Measurements from ENCODE around the gene TMEM178B. TPM values are rescaled to one million over a fixed set of nuclear protein-coding genes. Genes with fewer than 3 reads are reported as not detected.

The TMEM178B gene
- total and polyA plus RNA-seq, 10 of the 15 experiments (the other 5 are each of a cell fraction or from before 2014, with no cell fraction given) = 0.01 to 1.1 (median 0.04) TPM; not detected in 2

DNA sequence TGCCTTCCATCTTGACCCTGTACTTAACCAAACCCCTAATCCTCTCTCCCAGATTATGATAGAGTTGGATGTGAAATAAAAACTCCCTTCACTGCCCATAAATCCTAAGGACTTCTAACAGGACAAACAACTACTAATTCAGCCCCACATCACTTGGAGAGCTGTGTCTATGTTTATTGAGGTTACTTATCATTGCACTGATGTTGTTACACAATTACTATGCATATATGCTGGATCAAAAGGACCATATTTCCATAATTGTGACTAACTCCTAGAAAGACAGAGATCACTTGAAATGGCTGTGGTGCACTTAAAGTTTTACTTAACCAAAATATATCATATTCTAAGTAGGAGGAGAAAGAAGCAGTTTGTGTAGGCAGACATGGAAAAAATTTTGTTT, 332.5 kb downstream of the TMEM178B start (continued):
- no peak for TF ChIP-seq ETV6 (conservative IDR thresholded peaks at IDR 0.05 in 1 of 2, IDR thresholded peaks at IDR 0.05 in 1 of 2; ENCODE audit: borderline replicate concordance in 1 of 2, low read depth in 1 of 2)
- no peak for TF ChIP-seq RBBP5 (conservative IDR thresholded peaks at IDR 0.05)
- TF ChIP-seq, protein P1, sequence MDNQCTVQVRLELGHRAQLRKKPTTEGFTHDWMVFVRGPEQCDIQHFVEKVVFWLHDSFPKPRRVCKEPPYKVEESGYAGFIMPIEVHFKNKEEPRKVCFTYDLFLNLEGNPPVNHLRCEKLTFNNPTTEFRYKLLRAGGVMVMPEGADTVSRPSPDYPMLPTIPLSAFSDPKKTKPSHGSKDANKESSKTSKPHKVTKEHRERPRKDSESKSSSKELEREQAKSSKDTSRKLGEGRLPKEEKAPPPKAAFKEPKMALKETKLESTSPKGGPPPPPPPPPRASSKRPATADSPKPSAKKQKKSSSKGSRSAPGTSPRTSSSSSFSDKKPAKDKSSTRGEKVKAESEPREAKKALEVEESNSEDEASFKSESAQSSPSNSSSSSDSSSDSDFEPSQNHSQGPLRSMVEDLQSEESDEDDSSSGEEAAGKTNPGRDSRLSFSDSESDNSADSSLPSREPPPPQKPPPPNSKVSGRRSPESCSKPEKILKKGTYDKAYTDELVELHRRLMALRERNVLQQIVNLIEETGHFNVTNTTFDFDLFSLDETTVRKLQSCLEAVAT (IDR thresholded peaks at IDR 0.05) = no peak
- TF ChIP-seq, protein P2, sequence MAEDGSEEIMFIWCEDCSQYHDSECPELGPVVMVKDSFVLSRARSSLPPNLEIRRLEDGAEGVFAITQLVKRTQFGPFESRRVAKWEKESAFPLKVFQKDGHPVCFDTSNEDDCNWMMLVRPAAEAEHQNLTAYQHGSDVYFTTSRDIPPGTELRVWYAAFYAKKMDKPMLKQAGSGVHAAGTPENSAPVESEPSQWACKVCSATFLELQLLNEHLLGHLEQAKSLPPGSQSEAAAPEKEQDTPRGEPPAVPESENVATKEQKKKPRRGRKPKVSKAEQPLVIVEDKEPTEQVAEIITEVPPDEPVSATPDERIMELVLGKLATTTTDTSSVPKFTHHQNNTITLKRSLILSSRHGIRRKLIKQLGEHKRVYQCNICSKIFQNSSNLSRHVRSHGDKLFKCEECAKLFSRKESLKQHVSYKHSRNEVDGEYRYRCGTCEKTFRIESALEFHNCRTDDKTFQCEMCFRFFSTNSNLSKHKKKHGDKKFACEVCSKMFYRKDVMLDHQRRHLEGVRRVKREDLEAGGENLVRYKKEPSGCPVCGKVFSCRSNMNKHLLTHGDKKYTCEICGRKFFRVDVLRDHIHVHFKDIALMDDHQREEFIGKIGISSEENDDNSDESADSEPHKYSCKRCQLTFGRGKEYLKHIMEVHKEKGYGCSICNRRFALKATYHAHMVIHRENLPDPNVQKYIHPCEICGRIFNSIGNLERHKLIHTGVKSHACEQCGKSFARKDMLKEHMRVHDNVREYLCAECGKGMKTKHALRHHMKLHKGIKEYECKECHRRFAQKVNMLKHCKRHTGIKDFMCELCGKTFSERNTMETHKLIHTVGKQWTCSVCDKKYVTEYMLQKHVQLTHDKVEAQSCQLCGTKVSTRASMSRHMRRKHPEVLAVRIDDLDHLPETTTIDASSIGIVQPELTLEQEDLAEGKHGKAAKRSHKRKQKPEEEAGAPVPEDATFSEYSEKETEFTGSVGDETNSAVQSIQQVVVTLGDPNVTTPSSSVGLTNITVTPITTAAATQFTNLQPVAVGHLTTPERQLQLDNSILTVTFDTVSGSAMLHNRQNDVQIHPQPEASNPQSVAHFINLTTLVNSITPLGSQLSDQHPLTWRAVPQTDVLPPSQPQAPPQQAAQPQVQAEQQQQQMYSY (CRISPR knock-in tag; IDR thresholded peaks at IDR 0.05) = no peak
- TF ChIP-seq MTA2 (IDR thresholded peaks at IDR 0.05; ENCODE audit: low read depth) = no peak
- TF ChIP-seq CREB1 (IDR thresholded peaks at IDR 0.05; ENCODE audit: low read depth) = no peak

GRCh38 chr7:141407893-141408292, 334.0 kb downstream of the TMEM178B start:
- no peak for FAIRE-seq
- no TSS peak for BruUV-seq (replicated peaks)
- no peaks in the 10 kb centered on the region; a peak in 1 of 4 replicates for H3K27me3 ChIP-seq (replicated peaks in 1 of 2; ENCODE audit: control insufficient read depth in 2 of 2, insufficient read depth in 2 of 2, low read length in 1 of 2)
- no peak for DNase-seq (ENCODE audit: low read depth, low spot score)
- H3K4me3 ChIP-seq = no peak overlapping the region
- no peak overlapping the region for H3K9ac ChIP-seq (ENCODE audit: control insufficient read depth, insufficient read depth, low read length)
- no peak overlapping the region for H3K27ac ChIP-seq (ENCODE audit: control insufficient read depth, insufficient read depth)
- no peak for ATAC-seq
- in situ Hi-C loops (cut with MboI) (no loop called here), intact Hi-C loops (cut with micrococcal nuclease; ENCODE audit: unreplicated experiment) (no loop called here)
- H3K79me2 ChIP-seq (ENCODE audit: control insufficient read depth, insufficient read depth, low read length) = no peaks in the 10 kb centered on the region
- H3K4me1 ChIP-seq (ENCODE audit: control insufficient read depth, insufficient read depth, low read length) = no peaks in the 10 kb centered on the region
- ChIA-PET POLR2A (no interaction called here), SMC1A (ENCODE audit: uncharacterized antibody, unreplicated experiment) (interaction anchor here (0.6 kb wide), 1 partner anchor 1364 kb away, joined by 3 read pairs; no protein-coding TSS in a partner anchor), CTCF (no interaction called here), RAD21 (ENCODE audit: unreplicated experiment) (no interaction called here)
- no peak overlapping the region for H3K4me2 ChIP-seq (ENCODE audit: control insufficient read depth, insufficient read depth)
- 0% methylated on average over 3 of the region's 3 CpGs for WGBS (ENCODE audit: insufficient coverage, insufficient replicate concordance, low lambda C conversion rate, missing lambda C conversion rate)
- no peak overlapping the region for H2AFZ ChIP-seq (ENCODE audit: control insufficient read depth, low read depth, low read length)
- no peaks in the 10 kb centered on the region for H3K36me3 ChIP-seq (ENCODE audit: control insufficient read depth in 2 of 2, insufficient read depth in 2 of 2, low read length in 1 of 2)
- H4K20me1 ChIP-seq (ENCODE audit: control insufficient read depth, insufficient read depth) = no peaks in the 10 kb centered on the region
- no peaks in the 10 kb centered on the region for H3K9me3 ChIP-seq (replicated peaks; ENCODE audit: control insufficient read depth, insufficient read depth, low read length)
- TF ChIP-seq NFXL1 (IDR thresholded peaks at IDR 0.05; ENCODE audit: borderline replicate concordance) (no peak), POLR2A (IDR thresholded peaks at IDR 0.05; ENCODE audit: low read depth, low read length) (no peak), CBX5 (IDR thresholded peaks at IDR 0.05; ENCODE audit: low read depth) (no peak), POLR2AphosphoS2 (IDR thresholded peaks at IDR 0.05; ENCODE audit: low read depth, low read length) (no peak), IKZF1 (conservative IDR thresholded peaks at IDR 0.05) (no peak), KAT2A (conservative IDR thresholded peaks at IDR 0.05; ENCODE audit: control insufficient read depth, low read depth, low read length) (no peak), FOXK2 (IDR thresholded peaks at IDR 0.05) (no peak)
- TF ChIP-seq, protein P3, sequence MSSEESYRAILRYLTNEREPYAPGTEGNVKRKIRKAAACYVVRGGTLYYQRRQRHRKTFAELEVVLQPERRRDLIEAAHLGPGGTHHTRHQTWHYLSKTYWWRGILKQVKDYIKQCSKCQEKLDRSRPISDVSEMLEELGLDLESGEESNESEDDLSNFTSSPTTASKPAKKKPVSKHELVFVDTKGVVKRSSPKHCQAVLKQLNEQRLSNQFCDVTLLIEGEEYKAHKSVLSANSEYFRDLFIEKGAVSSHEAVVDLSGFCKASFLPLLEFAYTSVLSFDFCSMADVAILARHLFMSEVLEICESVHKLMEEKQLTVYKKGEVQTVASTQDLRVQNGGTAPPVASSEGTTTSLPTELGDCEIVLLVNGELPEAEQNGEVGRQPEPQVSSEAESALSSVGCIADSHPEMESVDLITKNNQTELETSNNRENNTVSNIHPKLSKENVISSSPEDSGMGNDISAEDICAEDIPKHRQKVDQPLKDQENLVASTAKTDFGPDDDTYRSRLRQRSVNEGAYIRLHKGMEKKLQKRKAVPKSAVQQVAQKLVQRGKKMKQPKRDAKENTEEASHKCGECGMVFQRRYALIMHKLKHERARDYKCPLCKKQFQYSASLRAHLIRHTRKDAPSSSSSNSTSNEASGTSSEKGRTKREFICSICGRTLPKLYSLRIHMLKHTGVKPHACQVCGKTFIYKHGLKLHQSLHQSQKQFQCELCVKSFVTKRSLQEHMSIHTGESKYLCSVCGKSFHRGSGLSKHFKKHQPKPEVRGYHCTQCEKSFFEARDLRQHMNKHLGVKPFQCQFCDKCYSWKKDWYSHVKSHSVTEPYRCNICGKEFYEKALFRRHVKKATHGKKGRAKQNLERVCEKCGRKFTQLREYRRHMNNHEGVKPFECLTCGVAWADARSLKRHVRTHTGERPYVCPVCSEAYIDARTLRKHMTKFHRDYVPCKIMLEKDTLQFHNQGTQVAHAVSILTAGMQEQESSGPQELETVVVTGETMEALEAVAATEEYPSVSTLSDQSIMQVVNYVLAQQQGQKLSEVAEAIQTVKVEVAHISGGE (CRISPR knock-in tag; IDR thresholded peaks at IDR 0.05) = no peak

All from GM12878 (cell line).